ENCODE results near the gene EPM2A. TPM values are rescaled to one million over a fixed set of nuclear protein-coding genes. Genes with fewer than 3 reads are reported as not detected.

Gene EPM2A
- total RNA-seq, 1 donor from 2014 or later = 17.5 TPM

DNA sequence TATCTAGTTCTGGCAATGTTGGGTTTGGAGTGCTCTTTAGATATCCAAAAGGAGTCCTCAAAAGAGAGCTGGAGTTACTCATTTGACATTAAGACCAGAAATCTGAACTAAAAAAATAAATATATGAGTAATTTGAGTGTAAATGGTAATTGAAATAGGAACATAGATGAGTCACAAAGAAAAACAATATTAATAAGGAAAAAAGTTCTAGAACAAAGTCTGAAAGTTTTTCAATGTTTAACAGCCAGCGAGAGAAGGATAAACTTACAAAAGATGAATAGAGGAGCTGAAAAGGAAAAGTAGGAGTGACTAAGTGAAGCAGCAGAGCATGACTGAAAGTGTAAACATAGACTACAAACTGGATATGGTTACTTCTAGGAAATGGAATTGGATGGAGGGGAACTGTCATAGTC is 46.8 kb downstream of the EPM2A start:
- FAIRE-seq (no peak), DNase-seq (ENCODE audit: low spot score in 2 of 2) (no peak)

DNA sequence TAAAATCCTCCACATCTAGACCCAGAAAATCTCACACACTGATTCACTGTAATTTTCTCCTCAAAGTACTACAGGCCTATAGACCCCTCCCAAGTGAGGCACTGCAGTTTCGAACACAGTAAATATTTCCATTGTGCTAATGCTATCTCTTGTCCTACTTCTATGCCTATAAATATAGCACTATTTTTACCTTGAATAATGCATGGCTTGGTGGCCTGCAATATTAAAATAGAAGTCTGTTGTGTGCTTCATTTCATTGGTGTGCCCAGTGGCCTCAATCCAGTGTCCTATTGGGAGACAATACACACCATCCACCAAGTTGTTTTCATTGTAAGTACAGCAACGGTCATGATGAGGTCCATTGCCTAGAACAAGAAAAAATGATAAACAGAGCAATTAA is 49.4 kb downstream of the EPM2A start:
- FAIRE-seq = no peak

DNA sequence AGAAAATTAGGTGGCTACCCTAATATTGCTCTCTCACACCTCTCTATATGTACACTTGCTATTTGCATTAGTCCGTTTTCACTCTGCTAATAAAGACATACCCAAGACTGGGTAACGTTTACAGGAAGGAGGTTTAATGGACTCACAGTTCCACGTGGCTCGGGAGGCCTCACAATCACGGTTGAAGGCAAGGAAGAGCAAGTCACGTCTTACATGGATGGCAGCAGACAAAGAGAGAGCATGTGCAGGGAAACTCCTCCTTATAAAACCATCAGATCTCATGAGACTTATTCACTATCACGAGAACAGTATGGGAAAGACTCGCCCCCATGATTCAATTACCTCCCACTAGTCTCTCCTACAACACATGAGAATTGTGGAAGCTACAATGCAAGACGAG is 53.4 kb downstream of the EPM2A start:
- no peak for DNase-seq (ENCODE audit: low spot score in 2 of 2)
- FAIRE-seq = no peak

More for the DNA sequence above, 49.4 kb downstream of the EPM2A start:
- DNase-seq (ENCODE audit: low spot score in 2 of 2) = no peak

DNA sequence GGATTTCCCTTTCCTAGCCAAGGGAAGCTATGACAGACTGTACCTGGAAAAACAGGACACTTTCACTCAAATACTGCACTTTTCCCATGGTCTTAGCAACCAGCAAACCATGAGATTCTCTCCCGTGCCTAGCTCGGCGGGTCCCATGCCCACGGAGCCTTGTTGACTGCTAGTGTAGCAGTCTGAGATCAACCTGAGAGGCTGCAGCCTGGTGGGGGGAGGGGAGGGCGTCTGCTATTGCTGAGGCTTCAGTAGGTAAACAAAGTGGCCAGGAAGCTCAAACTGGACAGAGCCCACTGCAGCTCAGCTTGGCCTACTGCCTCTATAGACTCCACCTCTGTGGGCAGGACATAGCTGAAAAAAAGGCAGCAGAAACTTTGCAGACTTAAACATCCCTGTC is 61.8 kb downstream of the EPM2A start:
- DNase-seq (ENCODE audit: low spot score in 2 of 2) = no peak
- no peak for FAIRE-seq

DNA sequence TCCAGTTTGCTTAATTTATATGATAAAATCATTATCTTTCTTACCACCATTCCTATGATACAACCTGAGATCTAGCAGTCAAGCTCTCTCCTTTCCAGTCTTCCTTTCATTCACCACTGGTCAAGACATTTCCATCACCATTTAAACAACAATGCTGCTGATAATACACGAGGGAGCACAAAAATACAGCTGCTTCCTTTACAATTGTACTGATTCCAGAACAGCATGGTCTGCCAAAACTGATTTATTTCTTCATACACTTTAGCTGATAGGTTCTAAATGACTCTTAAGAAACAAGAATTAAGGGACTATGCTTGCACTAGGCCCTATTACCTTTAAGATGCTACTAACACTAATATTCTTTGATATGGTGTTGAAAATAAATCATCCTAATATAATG is 65.0 kb downstream of the EPM2A start:
- no peak for FAIRE-seq

DNA sequence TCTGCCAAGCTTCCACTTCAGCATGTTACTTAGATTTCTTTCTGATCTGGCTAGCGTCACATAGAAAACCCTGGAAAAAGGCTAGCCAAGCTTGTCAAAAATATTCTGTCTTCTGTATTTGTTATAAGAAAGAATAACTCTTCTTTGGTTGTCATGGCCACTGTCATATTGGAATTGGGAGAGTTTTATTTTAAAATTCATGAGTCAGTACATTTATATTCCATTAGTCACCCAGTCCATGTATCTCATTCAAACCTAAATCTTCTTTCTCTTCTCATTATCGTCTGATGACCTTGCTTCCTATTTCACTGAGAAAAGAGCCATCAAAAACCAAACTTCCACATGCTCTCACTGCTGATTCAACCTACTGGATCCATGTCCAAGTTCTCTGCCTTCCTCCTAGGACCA is 65.7 kb downstream of the EPM2A start:
- DNase-seq (ENCODE audit: low spot score in 2 of 2) (no peak), FAIRE-seq (no peak)

More for the DNA sequence above, 65.0 kb downstream of the EPM2A start:
- no peak for DNase-seq (ENCODE audit: low spot score in 2 of 2)

DNA sequence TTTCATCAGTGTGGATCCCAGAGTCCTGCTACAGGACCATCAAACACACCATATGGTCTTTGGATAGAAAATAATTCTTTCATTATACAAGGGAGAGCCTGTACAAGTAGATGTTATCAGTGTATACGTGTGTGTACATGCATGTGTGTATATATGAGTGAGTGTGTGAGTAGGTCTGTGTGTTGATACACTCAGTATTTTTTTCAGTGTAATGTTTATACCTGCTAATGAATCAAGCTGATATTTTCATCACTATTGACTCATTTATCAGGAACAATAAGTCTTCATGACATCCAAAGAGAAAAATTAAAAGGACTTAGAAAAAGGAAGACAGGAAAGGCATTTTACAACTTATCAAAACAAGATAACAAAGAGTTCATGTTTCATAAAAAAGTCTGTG is 66.5 kb downstream of the EPM2A start:
- DNase-seq (ENCODE audit: low spot score in 2 of 2) = no peak
- no peak for FAIRE-seq

DNA sequence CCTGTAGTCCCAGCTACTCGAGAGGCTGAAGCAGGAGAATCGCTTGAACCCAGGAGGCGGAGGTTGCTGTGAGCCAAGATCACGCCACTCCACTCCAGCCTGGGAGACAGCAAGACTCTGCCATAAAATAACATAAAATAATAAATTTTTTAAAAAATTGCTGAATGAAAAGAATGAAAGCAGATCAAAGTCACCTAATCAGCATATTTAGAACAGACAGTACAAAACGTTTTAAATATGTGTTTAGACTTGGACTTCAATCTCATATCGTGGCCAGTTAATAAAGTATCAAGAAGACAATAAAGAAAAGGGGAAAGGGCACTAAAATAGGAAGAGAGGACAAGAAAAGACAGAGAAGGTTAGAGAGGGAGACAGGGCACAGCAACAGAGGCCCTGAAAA is 74.6 kb downstream of the EPM2A start:
- DNase-seq (ENCODE audit: low spot score in 2 of 2) (no peak), FAIRE-seq (no peak)

DNA sequence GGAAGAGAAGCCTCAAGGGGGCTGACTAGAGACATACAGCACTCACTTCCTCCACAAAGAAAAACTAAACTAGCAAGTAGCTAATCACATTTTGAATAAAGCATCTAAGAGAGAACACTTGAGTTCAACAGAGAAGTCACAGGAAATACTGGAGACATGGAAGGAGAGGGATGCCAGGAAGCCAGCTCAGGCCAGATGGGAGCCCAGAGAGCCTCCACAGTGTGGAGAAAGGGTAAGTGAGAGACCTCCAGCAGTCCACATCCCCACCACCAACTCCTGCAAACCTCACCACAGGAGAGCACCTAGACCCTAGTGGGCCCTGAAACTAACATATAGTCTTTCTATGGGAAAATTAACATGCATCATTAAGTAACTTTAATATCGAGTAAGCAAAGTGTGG is 79.2 kb downstream of the EPM2A start:
- DNase-seq (ENCODE audit: low spot score in 2 of 2) = no peak
- no peak for FAIRE-seq

DNA sequence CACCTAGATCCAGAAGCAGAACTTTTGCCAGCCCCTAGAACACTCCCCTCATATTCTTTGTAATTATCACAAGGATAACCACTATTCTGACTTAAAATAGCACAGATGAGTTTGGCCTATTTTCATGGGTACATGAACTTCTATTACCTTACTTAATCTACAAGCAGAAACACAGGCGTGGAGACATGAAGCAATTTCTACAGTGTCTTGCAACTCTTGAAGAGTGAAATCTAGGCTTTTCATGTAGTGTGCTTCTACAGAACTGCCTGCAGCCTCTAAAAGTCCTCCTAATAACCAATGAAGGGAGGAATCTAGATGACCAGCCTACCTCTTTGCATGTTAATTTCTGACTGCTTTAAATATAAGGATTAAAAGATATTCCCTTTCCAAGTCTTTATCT is 82.7 kb downstream of the EPM2A start:
- no peak for FAIRE-seq
- DNase-seq (ENCODE audit: low spot score in 2 of 2) = no peak

DNA sequence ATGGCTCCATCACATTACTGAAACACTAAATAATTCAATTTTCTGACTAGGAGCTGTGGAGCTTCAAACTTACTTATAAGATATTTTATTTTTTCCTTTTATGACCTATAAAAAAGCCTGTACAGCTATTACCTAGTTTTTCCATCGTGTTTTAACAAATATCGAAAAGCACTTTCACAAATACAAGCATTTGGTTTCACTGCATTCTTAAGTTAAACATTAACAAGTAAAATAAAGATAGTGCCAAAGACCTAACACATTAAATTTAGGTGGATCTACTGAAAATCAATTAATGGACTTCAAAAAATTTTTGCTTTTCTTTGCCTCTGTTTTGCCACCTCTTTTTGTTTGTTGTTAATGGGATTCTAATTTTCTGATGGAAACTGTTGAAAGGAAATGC is 83.3 kb downstream of the EPM2A start:
- no peak for FAIRE-seq
- DNase-seq (ENCODE audit: low spot score in 2 of 2) = no peak

DNA sequence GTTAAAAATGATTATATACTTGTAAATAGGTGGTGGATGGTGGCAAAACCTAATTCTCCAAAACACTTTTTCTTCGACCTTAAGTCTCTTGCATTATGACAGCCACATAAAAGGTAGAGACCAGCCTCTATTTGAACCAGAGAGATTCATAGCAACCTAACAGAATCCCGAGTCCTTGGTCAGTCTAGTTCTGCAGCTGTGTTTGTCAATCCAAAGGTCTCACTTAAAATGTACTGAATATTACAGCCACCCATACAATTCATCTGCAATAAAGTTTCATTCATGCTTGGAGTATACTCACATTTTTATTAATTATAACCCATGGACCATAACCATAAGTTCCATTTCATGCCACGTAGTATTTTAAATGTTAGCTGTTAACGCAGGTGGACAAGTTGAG is 87.2 kb downstream of the EPM2A start:
- no peak for FAIRE-seq
- no peak for DNase-seq (ENCODE audit: low spot score in 2 of 2)

DNA sequence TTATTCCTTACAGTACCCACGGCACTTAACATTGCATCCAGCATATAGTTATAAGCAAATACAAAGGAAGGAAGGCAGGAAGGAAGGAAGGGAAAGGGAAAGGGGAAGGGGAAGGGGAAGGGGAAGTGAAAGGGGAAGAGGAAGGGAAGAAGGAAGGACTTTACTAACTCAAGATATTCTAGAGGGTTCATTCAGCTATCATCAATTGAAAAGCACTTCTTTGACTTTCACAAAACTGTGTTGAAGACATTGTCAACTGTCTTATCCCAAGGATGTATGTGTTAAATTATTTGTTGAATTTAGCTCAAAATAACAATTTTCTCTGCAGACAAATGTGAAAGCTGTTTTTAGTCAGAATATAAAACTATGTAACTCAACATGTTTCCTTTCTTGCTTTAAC is 87.7 kb downstream of the EPM2A start:
- DNase-seq (ENCODE audit: low spot score in 2 of 2) = no peak
- FAIRE-seq = no peak

DNA sequence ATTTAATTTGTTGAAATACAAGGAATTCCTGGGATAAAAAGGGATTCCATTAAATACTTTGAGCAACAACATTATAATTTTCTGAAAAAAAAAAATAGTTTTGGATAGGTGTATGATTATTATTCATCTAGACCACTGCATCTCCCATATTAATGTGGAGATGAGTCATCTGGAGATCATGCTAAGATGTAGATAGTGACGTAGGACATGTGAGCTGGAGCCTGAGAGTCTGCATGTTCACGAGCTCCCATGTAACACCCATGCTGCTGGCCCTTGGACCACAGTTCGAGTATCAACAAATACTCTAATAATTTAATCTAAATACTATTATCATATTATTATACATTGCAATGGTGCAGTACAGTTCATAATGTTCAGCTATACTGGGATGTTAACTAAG is 91.6 kb downstream of the EPM2A start:
- DNase-seq (ENCODE audit: low spot score in 2 of 2) (no peak), FAIRE-seq (no peak)

DNA sequence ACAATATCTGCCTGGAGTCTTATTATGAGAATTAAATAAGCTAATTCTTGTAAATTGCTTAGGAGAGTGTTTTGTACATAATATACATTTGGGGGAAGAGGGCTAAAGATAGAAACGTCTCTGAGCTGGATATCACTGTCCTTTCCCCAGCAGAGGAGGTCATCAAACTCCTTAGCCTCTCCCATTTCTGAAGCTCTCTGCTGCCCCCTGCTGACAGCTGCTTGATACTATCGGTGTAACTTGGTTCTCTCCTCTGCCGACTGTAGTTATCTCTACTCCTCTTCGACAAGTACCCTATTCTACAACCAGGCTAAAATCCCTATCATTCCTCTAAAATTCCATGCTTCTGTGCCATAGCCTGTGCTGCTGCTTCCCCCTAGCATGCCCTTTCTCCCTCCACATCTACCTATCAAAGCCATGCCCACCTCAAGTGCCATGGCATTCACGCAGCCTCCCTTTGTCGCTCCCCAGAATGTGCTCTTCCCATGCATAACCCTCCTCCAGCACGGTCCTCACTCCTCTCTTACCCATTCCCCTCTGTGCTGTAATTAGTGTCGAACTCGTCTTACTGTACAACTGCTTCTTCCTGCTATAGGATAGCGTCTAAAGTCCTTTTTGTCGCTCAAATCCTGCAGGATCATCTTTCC is 101.2 kb downstream of the EPM2A start:
- DNase-seq (ENCODE audit: low spot score in 2 of 2) (peak; percentile 42 to 49), FAIRE-seq (no peak)

DNA sequence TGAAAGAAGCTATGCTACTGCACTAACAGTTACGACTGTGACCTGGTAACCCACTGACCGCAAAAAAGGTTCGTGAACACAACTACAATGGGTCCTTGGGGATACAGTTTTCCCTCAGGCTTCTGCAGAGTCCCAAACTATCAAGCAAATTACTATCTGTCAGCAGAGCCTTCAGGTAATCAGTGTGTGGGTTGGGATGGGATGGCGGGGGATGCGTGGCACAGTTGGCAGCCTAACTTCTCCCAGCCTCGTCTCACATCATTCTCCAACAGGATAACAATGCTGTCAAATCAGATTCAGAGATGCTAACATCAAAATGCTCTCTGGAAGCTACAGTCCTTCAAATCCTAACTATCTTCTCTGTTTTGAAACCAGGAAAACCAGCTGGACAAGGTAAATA is 102.3 kb downstream of the EPM2A start:
- no peak for DNase-seq (ENCODE audit: low spot score in 2 of 2)
- FAIRE-seq = no peak

DNA sequence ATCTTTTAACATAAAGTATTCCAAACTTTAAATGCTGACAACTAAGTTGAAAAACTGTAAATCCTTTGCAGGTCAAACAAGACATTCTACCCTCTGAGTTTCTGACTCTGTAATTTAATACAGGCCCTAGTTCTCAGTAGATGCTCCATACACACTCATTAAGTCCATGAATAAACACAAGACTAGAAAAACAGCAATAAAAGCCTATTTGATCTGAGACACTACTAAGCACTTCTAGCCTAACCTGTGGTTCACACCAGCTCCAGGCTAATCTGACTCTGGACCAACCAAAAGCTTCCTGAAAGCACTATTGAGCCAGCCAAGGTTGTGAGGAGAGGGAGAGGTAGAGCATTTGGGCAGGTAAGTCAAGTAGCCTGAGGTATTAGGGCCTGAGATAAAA is 103.9 kb downstream of the EPM2A start:
- FAIRE-seq = no peak
- no peak for DNase-seq (ENCODE audit: low spot score in 2 of 2)

DNA sequence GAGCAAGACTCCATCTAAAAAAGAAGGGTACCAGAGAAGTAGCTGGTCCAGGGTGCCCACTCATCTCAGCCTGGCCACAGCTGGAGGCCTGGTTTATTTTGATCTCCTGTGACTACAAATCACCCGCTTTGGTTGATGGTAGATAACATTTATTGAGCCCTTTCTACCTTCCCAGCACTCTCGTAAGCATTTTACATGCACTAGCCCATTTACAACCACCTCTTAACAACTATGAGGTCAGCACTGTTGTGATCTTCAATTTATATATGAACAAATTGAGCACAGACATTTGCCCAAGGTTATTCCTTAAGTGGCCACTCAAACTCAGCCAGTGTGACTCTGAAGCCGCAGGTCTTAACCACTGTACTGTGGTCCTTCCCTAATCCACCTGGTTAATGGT is 104.7 kb downstream of the EPM2A start:
- FAIRE-seq (no peak), DNase-seq (ENCODE audit: low spot score in 2 of 2) (no peak)

DNA sequence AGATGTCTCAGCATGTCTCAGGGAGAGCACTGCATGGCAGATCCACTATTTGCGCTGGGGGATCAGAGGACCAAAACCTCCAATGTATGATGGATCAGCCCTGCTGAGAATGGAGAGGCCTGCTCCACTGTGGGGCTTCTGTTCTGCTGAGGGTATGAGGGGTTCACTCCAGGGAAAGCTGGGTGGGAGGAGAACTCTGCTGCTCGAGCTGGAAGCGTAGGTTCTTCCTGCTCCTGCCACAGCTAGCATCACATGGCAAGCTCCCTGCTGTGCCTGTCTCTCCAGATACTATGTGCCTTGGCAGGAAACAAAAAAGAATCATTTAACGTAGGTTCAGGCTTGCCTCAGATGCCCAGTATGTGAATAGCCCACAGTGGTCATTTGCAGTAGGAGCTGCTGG is 105.8 kb downstream of the EPM2A start:
- no peak for DNase-seq (ENCODE audit: low spot score in 2 of 2)
- no peak for FAIRE-seq

DNA sequence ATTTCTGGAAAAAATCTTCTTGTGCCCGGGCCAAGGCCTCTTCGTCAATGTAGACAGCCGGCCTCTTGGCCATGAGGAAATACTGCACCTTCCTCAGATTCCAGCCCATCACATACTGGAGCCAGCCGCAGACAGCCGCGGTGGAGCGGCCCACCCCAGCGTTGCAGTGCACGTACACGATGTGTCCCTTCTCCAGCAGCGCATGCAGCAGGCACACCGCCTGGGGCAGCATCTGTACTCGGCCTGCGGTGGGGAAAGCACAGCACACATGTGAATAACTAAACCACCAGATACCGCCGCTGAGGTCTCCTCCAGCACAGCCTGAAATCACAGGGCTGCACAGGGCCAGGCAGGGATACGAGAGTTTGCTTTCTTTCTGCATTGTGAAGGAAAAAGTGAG is 107.9 kb downstream of the EPM2A start:
- FAIRE-seq = no peak
- no peak for DNase-seq (ENCODE audit: low spot score in 2 of 2)

DNA sequence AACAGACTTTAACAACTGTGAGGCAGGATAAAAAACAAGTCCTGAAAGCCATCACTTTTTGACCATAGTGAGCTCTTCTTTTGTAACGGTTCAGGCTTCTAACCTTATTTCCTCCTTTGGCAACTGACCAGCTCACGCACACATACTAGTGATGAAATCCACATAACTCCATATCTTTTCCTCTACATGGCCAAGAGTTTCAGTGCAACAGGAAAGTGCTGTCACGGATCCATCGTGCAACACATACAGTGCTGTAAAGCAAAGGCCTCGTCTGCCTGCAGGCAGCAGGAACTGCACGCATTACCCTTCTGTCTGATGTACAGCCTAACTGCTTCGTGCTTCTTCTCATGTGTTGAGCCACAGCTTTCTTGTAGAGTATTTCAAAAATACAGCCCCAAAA is 108.5 kb downstream of the EPM2A start:
- DNase-seq (ENCODE audit: low spot score in 2 of 2) (no peak), FAIRE-seq (no peak)

DNA sequence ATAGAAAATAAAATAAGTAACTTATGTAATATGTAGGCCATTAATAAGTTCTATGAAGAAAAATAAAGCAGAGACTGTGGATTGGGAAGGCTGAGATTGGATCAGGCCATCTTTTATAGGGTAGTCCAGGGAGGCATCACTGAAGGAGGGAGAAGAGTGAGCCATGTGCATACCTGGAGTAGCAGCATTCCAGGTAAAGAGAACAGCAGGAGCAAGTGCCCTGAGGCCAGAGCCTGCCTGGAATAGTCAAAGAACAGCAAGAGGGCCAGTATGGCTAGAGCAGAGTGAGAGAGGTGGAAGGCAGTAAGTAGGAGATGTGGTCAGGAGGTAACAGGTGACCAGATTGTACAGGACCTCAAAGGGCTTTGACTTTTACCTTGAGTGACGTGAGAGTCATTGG is 112.1 kb downstream of the EPM2A start:
- no peak for FAIRE-seq

DNA sequence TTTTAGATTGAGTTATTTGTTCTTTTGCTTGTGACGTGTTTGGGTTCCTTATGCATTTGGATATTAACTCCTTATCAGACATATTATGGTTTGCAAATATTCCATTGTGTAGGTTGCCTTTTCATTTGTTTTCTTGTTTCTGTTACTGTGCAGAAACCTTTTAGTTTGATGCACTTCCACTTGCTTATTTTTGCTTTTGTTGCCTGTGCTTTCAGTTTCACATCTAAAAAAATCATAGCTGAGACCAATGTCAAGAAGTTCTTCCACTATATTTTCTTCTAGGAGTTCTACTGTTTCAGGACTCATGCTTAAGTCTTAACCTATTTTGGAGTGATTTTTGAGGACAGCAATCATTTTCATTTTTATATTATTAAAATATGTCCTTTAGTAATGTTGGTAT is 113.5 kb downstream of the EPM2A start:
- DNase-seq (ENCODE audit: low spot score in 2 of 2) = no peak

More for the DNA sequence above, 112.1 kb downstream of the EPM2A start:
- DNase-seq (ENCODE audit: low spot score in 2 of 2) = no peak

More for the DNA sequence above, 113.5 kb downstream of the EPM2A start:
- FAIRE-seq = no peak

Data from frontal cortex (tissue), 4 donors.